Muscle of leg (tissue), 11 donors: ENCODE data around the gene ABCA13. TPM values are rescaled to one million over a fixed set of nuclear protein-coding genes. Genes with fewer than 3 reads are reported as not detected.
A peak's percentile ranks its signal among the peaks of the same experiment; 100 is the strongest.

Source experiments
- DNase-seq: peaks from one replicate; pipeline ENCODE4 v3.0.0; 2013
- H3K27ac ChIP-seq: one replicate; pipeline ENCODE4 v1.5.1; 2013; ENCODE audit warnings: mild to moderate bottlenecking, low read length, control low read depth
- H3K27me3 ChIP-seq: one replicate; pipeline ENCODE4 v1.6.1; 2013; ENCODE audit warnings: low read length; ENCODE audit not compliant: control insufficient read depth, insufficient read depth
- H3K36me3 ChIP-seq: one replicate; pipeline ENCODE4 v1.6.1; 2013; ENCODE audit warnings: low read length; ENCODE audit not compliant: control insufficient read depth, insufficient read depth
- H3K4me1 ChIP-seq: one replicate; pipeline ENCODE4 v1.6.1; 2013; ENCODE audit warnings: low read length; ENCODE audit not compliant: control insufficient read depth, insufficient read depth
- H3K4me3 ChIP-seq: one replicate; pipeline ENCODE4 v1.5.1; 2013; ENCODE audit warnings: low read length, control low read depth
- H3K9me3 ChIP-seq: replicated peaks from 2 replicates; pipeline ENCODE4 v1.6.1; 2013; ENCODE audit warnings: low read depth, low read length; ENCODE audit not compliant: control insufficient read depth
- WGBS: methylation state at CpG from one replicate; pipeline ENCODE4 v1.1.5; 2013; ENCODE audit warnings: missing lambda C conversion rate; ENCODE audit not compliant: insufficient coverage; 5-methylcytosine and 5-hydroxymethylcytosine counted together
- polyA plus RNA-seq, 8 donors: library from polyadenylated mRNA; unstranded; fragments of 120-200 nt; gene quantifications; one replicate each; pipeline versions ENCODE4 v1.2.1 to v1.2.3, GENCODE V29; 2013; ENCODE audit warnings: inconsistent platforms in 1 of 8, low replicate concordance in 1 of 8; ENCODE audit not compliant: insufficient read length in 8 of 8, insufficient read depth in 1 of 8
- total RNA-seq: library from RNA; stranded (reverse); fragments of 120-200 nt; gene quantifications from one replicate; pipeline ENCODE4 v1.2.4, GENCODE V29; 2013

Gene ABCA13
- total and polyA plus RNA-seq, 9 donors: 0.04 to 0.13 (median 0.08) TPM

DNA sequence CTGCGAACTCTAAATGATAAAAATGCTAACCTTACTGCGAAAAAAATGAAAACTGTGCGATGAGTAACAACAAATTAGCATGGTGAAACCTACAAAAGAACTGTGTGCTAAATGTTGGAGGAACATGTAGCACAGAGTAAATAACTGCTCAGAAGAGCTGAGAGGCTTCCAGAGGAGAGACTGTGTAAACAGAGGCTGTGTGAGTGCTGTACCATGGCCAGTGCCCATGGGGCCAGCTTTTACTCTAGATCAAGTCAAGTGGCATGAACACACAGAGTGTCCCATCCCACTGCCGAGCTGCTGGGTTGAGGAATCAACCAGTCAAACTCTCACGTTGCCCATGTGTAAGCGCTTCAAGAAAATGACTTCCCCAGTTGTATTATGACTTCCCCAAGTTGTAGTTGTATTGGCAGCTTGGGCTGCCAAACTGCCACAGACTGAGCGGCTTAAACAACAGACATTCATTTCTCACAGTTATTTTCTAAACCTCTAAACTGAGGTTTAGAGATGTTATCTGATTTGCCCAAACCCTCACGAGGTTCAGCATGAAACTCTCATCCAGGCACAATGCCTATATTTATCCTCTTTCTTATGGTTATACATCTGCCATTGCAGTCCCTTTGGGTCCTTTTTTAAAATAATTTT is 270.7 kb downstream of the ABCA13 start:
- Histone ChIP-seq H3K27me3 (no peaks in the 10 kb centered on the region), H3K36me3 (no peaks in the 10 kb centered on the region), H3K4me3 (no peak overlapping the region), H3K4me1 (no peaks in the 10 kb centered on the region), H3K9me3 (no peaks in the 10 kb centered on the region), H3K27ac (no peak overlapping the region)
- no peak for DNase-seq
- WGBS: 72% methylated on average over 3 of the region's 8 CpGs

DNA sequence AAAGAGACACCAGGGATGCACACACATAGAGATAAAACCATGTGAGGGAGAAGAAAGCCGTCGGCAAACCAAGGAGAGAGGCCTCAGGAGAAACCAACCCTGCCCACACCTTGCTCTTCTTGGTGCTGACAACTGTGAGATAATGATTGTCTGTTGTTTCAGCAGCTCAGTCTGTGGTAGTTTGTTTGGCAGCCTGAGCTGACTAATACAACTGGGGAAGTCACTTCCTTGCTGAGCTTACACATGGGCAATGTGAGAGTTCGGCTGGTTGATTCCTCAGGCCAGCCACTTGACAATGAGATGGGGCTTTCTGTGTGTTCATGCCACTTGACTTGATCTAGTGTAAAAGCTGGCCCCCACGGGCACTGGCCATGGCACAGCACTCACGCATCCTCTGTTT is 271.8 kb downstream of the ABCA13 start:
- Histone ChIP-seq H3K27me3 (no peaks in the 10 kb centered on the region), H3K27ac (no peak overlapping the region), H3K36me3 (no peaks in the 10 kb centered on the region), H3K4me3 (no peak overlapping the region), H3K4me1 (no peaks in the 10 kb centered on the region), H3K9me3 (no peaks in the 10 kb centered on the region)
- 84% methylated on average over 3 of the region's 5 CpGs for WGBS
- DNase-seq: no peak

DNA sequence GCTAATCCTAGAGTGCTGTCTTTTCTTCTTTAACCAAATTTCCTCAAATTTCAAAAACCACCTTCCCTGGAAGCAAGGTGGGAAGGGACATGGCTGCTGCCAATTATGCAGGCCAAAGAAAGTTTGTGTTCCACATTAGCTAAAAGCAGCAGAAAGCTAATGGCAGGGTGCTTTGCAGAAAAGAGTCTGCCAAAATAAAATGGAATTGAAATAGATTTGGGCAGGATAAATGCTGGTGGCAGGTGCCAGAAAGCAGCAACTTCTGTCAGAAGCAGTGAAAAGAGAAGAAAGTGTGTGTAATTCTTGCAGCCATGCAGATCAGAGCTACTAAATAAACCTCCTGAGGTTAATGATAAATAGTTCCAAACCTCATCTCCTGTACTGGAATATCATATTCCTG is 275.5 kb downstream of the ABCA13 start:
- Histone ChIP-seq H3K27ac (no peak overlapping the region), H3K9me3 (no peaks in the 10 kb centered on the region), H3K4me3 (no peak overlapping the region), H3K36me3 (no peaks in the 10 kb centered on the region), H3K27me3 (no peaks in the 10 kb centered on the region), H3K4me1 (no peaks in the 10 kb centered on the region)
- DNase-seq: peak; percentile 5

DNA sequence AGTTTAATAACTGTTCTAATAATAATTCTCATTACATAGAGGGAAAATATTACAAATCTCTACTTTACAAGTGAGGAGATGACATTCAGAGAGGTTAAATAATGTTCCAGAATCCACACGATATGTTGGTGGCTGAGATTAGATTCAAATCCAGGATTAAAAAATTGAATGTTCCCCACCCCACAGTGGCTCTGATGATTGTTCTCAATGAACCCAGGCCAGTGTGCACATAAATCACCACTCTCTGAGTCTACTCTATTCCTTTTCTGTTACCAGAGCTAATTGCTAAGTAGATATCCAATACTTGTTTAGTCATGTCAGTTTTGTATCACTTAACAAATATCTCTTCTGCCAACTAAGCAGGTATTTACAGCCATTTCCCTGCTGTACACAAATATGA is 281.0 kb downstream of the ABCA13 start:
- no CpG with 5 or more reads among the region's 1 CpG for WGBS
- peak; percentile 12 for DNase-seq
- no peaks in the 10 kb centered on the region for H3K36me3 ChIP-seq
- H3K9me3 ChIP-seq: no peaks in the 10 kb centered on the region
- no peak overlapping the region for H3K4me3 ChIP-seq
- H3K27ac ChIP-seq: no peak overlapping the region
- H3K4me1 ChIP-seq: no peaks in the 10 kb centered on the region
- H3K27me3 ChIP-seq: no peaks in the 10 kb centered on the region

DNA sequence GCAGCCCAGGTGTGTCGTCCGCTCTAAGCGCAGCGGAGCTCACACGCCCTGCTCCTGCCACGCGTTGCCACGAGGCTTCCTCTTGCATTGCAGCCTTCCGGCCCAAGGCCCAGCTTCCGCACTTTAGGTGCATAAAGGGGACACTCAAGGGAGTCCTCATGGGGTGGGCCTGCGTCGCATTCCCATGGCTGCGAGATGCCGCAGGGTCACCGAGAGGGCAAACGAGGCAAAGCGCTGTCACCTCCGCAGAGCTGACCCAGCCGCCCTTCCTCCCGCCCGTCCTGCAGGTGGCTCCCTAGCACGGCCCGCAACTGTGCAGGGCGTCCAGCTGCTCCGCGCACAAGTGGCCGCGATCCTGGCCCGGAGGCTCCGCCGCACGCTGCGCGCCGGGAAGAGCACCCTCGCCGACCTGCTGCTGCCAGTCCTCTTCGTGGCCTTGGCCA is 283.5 kb downstream of the ABCA13 start:
- H3K4me1 ChIP-seq: no peaks in the 10 kb centered on the region
- WGBS: 81% methylated on average over 35 of the region's 38 CpGs
- no peak for DNase-seq
- no peak overlapping the region for H3K4me3 ChIP-seq
- H3K27me3 ChIP-seq: no peaks in the 10 kb centered on the region
- no peak overlapping the region for H3K27ac ChIP-seq
- H3K9me3 ChIP-seq: no peaks in the 10 kb centered on the region
- H3K36me3 ChIP-seq: no peaks in the 10 kb centered on the region

DNA sequence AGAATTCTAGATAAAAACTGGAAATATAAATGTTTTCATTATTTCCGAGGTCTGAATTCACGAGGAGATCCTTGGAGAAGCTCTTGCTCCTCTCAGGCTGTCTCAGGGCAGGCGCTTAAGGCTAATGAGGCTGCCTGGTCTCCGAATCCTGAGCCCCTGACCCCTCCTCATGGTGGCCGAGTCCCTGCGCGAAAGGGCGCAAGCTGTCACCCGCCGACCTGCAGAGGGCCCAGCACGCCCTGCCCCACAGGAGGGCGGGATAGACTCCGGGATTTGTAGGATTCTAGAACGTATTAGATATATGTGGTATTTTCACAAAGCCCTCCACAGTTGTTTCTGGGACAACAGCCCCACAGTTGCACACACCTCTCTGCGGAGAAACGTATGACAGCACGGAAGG is 284.1 kb downstream of the ABCA13 start:
- Histone ChIP-seq H3K27me3 (no peaks in the 10 kb centered on the region), H3K4me1 (no peaks in the 10 kb centered on the region), H3K9me3 (no peaks in the 10 kb centered on the region), H3K27ac (no peak overlapping the region), H3K4me3 (no peak overlapping the region), H3K36me3 (no peaks in the 10 kb centered on the region)
- 93% methylated on average over 8 of the region's 17 CpGs for WGBS
- DNase-seq: no peak

DNA sequence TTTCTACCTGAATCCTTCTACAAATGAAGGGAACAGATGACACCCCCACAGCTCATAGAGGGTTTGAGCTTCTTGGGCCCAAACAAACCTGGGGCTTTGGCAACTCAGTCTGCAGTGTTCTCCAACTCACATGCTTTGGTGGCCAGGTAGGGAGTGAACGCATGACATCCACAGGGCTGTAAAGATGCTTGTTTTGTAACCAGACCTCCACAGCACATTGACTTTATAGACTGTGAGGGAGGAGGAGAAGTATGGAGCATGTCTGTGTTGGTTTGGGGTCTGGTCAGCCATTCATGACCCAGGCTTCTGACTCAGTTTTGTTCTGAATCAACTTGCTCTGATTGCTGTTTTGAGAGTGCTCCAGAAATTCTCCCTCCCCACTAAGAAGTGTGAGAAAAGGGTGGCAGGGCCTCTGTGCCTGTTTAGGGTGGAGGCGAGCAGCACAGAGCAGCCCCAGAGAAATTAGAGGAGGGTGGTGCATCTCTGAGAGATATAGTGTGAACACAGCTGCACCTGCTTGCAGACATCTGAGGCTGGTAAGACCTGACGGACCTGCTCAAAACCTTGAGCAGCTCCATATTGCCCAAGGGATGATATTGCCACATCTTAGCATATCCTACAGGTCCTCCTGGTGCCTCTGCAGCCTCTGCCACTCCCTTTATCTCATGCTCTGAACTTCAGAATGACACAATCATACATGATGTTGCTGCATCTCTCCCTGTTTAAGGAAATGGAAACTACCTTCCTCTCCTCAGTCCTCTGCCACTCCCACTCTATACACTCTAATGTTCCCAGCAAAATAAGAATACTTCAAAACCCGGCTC is 287.7 kb downstream of the ABCA13 start:
- Histone ChIP-seq H3K36me3 (no peaks in the 10 kb centered on the region), H3K4me3 (no peak overlapping the region), H3K4me1 (no peaks in the 10 kb centered on the region), H3K27ac (no peak overlapping the region), H3K9me3 (no peaks in the 10 kb centered on the region), H3K27me3 (no peaks in the 10 kb centered on the region)
- WGBS: 59% methylated on average over 4 of the region's 4 CpGs
- DNase-seq: no peak

DNA sequence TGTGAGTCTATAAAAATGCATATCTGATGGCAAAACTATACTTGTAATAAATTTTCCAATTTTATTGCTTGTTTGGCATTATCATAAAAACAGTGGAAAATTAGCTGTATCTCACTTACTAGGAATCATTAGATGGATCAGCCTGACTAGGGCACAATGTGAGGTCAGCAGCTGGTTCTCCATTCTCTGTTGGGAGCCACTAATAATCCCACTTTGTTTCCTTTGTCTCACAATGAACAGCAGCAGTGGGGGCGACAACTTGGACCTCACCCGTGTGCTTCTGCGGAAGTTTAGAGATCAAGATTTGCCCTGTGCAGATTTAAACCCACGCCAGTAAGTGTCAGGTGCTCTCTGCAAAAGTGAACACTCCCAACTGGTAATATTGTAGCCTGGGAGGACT is 295.5 kb downstream of the ABCA13 start:
- 79% methylated on average over 3 of the region's 4 CpGs for WGBS
- H3K27me3 ChIP-seq: no peaks in the 10 kb centered on the region
- H3K4me3 ChIP-seq: no peak overlapping the region
- DNase-seq: no peak
- no peaks in the 10 kb centered on the region for H3K36me3 ChIP-seq
- H3K9me3 ChIP-seq: no peaks in the 10 kb centered on the region
- H3K27ac ChIP-seq: no peak overlapping the region
- H3K4me1 ChIP-seq: no peaks in the 10 kb centered on the region

DNA sequence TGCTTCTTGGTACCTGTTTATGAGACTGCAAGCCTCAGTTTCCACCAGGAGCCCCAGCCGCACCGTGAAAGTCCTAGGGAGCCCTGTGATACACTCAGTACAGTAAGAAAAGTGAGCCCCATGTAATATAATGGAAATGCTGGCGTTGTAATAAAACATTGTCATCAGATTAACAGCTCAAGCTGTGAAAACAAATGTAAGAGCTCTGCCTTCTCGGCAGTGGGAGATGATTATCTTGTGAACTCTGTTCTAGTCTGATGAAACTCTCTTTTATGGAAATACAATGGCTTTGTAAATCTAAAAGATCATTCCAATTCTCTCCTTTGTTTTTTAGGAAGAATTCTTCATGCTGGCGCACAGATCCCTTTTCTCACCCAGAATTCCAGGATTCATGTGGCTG is 299.9 kb downstream of the ABCA13 start:
- 67% methylated on average over 3 of the region's 5 CpGs for WGBS
- DNase-seq: no peak
- no peaks in the 10 kb centered on the region for H3K27me3 ChIP-seq
- no peaks in the 10 kb centered on the region for H3K9me3 ChIP-seq
- no peak overlapping the region for H3K27ac ChIP-seq
- no peaks in the 10 kb centered on the region for H3K4me1 ChIP-seq
- H3K36me3 ChIP-seq: no peaks in the 10 kb centered on the region
- H3K4me3 ChIP-seq: no peak overlapping the region

DNA sequence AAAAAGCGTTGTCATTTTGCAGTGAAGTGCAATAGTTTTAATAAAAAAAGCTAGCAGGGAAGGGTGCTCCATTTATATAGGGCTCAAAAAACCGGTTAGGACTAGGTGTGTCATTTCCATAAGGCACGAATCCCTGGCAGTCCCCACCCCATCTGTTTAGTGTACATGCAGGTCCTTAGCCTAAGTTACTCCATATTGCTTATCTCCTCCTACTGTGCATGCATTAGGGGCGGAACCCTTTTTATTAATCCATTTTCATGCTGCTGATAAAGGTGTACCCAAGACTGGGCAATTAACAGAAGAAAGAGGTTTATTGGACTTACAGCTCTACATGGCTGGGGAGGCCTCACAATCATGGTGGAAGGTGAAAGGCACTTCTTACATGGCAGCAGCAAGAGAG is 301.4 kb downstream of the ABCA13 start:
- H3K4me1 ChIP-seq: no peaks in the 10 kb centered on the region
- no peaks in the 10 kb centered on the region for H3K9me3 ChIP-seq
- H3K36me3 ChIP-seq: no peaks in the 10 kb centered on the region
- no peaks in the 10 kb centered on the region for H3K27me3 ChIP-seq
- H3K27ac ChIP-seq: no peak overlapping the region
- no peak for DNase-seq
- H3K4me3 ChIP-seq: no peak overlapping the region
- 79% methylated on average over 3 of the region's 4 CpGs for WGBS
